GM18511 (cell line): ENCODE results near the gene SLC22A5.

Source experiments
- ATAC-seq: cut with Tn5 transposase; IDR thresholded peaks from one replicate; pipeline ENCODE4 v1.9.1; 2021; ENCODE audit warnings: mild to moderate bottlenecking, moderate library complexity; ENCODE audit not compliant: unreplicated experiment

The SLC22A5 gene

GRCh38 chr5:132369474-132370180 lies at the start of gene SLC22A5:
SLC22A5 (plus strand) TSS chr5:132369710; CDS start chr5:132369973, 263 bp downstream.
- ATAC-seq, result peak; percentile 93

- no peak for ATAC-seq
Measured at GRCh38 chr5:132319975-132320374, 49.5 kb upstream of the SLC22A5 start.

DNA sequence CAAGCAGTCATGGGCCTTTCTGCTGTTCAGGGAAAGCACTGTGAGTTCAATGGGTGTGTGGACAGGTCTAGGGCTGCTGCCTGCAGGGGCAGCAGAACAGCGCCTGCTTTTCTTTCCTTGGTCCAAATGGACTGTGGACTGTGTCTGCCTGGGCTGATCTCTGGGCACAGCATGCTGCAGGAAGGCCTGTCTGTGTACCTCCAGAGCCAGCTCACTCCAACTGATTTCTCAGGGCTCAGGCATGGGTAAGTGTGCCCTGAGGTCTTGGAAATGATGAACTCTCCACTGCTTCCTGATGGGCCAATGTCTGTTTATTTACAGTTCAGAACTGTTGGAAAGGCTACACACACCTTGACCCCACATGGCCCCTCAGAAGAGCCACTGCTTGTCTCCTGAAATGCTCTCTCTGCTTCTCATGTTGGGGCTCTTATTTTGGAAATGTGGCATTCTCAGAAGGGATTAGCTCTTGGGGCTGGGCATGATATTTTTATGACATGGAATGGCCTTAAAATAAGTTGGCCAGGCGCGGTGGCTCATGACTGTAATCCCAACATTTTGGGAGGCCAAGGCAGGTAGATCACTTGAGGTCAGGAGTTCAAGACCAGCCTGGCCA lies 48.3 kb upstream of the SLC22A5 start:
- ATAC-seq, result no peak

- no peak for ATAC-seq
Measured at GRCh38 chr5:132322266-132322665, 47.2 kb upstream of the SLC22A5 start.

- ATAC-seq, result no peak
Measured at GRCh38 chr5:132323202-132323601, 46.3 kb upstream of the SLC22A5 start.

DNA sequence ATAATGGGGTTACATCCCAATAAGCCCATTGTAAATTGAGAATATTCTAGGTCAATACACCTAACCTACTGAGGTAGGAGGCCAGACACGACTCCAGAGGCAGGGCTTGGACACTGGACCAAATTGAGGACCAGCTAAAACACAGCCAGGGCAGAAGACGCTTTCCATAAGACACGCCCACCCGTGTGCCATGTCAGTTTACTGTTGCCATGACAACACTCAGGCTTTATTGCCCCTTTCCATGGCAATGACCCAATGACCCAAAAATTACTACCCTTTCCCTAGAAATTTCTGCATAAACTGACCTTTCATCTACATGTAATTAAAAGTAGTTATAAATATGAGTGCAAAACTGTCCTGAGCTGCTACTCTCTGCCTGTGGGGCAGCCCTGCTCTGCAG lies 43.8 kb upstream of the SLC22A5 start:
- no peak for ATAC-seq

DNA sequence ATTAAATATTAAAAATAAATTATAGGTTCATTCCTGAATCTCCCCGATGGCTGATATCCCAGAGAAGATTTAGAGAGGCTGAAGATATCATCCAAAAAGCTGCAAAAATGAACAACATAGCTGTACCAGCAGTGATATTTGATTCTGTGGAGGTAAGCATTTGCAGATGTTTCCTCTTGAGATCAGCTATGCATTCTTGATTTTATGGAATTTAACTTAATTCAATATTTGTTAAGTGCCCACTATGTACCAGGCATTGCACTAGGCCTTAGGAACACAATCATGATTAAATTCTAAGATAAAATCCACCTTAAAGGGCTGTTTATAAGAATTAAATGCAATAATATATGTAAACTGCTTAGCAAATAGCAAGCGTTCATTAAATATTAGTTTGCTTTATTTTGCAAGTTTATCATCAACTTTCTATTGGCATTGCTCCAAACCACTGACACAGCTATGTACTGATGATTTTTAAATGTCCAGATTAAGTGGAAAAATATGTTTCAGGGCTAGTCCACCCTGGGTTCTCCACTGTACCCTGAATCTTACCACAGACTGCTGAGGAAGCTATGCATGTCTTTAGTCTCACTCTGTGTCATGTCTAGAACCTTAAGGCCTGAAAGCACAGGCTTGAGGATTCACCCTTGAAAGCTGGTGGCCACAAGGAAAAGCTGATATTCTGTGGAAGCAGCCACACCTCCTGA lies 42.1 kb upstream of the SLC22A5 start:
- ATAC-seq, result no peak

- no peak for ATAC-seq
Measured at GRCh38 chr5:132334812-132335211, 34.7 kb upstream of the SLC22A5 start.

DNA sequence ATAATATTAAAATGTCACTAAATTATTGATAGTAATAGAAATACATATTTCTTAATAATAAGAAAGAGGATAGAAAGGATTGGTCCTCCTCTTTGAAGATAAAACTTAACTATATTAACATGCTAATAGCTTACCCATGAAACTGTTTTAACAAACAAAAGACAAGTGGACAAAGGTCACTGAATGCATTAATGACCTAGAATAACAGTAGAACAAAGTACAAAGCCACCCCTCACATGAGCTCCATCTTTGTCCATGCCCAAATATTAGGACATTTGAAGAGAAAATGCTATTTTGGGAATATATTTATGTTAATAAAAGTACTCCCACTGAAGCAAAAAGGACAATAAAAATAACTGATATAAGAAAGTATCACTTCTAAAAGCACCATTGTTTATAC lies 34.1 kb upstream of the SLC22A5 start:
- ATAC-seq, result no peak

- no peak for ATAC-seq
Measured at GRCh38 chr5:132339502-132339901, 30.0 kb upstream of the SLC22A5 start.

DNA sequence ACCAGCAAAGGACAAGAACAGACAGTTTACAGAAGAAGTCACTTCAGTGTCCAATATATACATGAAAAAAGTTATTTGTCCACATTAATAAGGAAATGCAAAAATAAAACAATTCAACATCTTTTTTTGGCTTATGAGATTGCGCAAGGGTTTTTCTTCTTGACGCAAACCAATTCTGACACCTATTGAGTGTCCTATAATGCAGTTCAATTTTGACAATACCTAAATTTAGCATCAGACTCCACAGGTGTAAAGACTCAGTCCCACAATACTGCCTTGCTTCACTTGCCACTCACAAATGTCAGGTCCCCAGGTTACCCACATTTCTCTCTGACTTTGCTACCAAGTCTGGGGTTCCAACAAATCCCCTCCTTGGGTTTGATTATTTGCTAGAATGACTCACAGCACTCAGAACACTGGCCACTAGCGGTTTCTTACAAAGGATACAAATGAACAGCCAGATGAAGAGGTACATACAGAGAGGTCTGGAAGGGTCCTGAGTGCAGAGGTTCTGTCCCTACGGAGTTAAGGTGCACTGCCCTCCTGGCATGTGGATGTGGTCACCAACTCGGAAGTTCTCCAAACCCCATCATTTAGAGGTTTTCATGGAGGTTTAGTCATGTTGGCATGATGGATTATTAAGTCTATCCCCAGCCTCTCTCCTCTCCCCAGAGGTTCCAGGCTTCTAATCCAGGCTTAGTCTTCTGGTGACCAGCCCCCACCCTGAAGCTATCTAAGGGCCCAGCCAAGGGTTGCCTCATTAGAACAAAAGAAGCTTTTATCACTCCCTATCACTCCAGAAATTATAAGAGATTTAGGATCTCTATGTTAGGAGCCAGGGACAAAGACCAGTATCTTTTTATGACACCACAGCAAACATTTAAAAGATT lies 27.0 kb upstream of the SLC22A5 start:
- ATAC-seq, result no peak

DNA sequence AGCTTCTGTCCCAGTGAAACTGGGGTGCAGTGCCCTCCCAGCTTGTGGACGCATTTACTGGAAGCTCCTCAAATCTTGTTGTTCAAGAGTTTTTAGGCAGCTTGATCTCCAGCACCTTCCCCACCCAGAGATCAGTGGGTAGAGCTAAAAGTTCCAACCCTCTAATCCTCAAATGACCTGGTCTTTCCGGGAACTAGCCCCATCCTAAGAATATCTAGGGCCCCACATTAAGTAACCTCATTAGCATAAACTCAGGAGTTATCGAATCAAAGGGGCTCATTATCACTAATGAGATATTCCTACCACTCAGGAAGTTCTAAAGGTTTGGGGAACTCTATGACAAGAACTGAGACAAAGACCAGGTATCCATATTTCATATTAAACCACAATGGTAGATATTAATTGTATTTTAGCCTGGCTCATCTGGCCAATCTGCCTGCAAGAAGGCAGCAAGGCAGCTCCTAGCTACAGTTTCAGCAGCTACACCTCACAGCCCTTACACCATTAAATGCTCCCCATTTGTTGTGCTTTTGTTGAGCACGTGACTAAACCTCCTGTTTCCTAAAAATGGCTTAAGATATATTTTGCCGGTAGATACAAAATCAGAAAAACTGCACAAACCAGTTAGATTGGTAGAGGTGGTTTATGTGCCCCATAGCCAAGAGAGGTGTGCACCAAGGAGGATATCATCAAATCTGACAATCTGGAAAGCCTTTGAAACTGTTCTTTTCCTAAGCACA lies 24.6 kb upstream of the SLC22A5 start:
- ATAC-seq, result no peak

GRCh38 chr5:132353486-132353995 lies 16.0 kb upstream of the SLC22A5 start:
- no peak for ATAC-seq

DNA sequence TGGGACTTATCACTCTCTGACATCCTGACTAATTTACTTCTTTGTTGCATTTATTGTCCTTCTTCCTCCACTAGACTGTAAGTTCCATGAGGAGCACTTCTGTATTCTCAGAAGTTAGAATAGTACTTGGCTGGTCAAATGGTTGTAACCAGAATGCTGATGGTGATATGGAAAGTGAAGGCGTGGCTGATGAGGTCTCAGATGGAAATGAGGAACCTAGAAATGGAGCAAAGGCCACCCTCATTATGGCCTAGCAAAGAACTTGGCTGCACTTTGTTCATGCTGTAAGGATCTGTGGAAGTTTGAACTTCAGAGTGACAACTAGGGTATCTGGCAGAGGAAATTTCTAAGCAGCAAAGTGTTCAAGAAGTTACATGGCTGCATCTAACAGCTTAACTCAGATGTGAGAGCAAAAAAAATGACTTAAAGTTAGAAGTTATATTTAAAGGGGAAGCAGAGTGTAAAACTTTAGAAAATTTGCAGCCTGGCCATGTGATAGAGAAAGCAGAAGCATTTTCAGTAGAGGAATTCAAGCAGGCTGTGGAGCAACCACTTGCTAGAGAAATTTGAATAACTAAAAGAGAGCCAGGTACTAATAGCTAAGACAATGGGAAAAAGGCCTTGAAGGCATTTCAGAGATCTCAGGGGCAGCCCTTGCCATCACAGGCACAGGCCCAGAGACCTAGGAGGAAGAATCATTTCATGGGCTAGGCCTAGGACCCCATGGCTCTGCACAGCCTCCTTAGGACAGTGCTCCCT lies 14.9 kb upstream of the SLC22A5 start:
- ATAC-seq, result no peak

GRCh38 chr5:132355140-132355765 lies 14.3 kb upstream of the SLC22A5 start:
- ATAC-seq, result no peak

- ATAC-seq, result no peak
Measured at GRCh38 chr5:132358775-132359174, 10.7 kb upstream of the SLC22A5 start.

- no peak for ATAC-seq
Measured at GRCh38 chr5:132362086-132362485, 7.4 kb upstream of the SLC22A5 start.

GRCh38 chr5:132363431-132364112 lies 5.9 kb upstream of the SLC22A5 start:
- no peak for ATAC-seq
